Erythroblast (primary cell): ENCODE results near the gene SYDE2.

Source experiments
- GATA1 ChIP-seq: IDR thresholded peaks from 2 replicates; pipeline ENCODE4 v1.6.1; 2011; ENCODE audit warnings: low read depth, mild to moderate bottlenecking, control low read depth, low read length, moderate library complexity
- POLR2A ChIP-seq: IDR thresholded peaks from 2 replicates; pipeline ENCODE4 v1.6.1; 2011; ENCODE audit warnings: mild to moderate bottlenecking, low read length

- no peak for TF ChIP-seq POLR2A
- no peak for TF ChIP-seq GATA1
Measured at GRCh38 chr1:85135392-85135798, 65.4 kb downstream of the SYDE2 start.
